Measurements from ENCODE around the gene TLE4. TPM values are rescaled to one million over a fixed set of nuclear protein-coding genes. Genes with fewer than 3 reads are reported as not detected.

Gene TLE4
- total RNA-seq, 1 experiment from 2014 or later, result 8.1 TPM

DNA sequence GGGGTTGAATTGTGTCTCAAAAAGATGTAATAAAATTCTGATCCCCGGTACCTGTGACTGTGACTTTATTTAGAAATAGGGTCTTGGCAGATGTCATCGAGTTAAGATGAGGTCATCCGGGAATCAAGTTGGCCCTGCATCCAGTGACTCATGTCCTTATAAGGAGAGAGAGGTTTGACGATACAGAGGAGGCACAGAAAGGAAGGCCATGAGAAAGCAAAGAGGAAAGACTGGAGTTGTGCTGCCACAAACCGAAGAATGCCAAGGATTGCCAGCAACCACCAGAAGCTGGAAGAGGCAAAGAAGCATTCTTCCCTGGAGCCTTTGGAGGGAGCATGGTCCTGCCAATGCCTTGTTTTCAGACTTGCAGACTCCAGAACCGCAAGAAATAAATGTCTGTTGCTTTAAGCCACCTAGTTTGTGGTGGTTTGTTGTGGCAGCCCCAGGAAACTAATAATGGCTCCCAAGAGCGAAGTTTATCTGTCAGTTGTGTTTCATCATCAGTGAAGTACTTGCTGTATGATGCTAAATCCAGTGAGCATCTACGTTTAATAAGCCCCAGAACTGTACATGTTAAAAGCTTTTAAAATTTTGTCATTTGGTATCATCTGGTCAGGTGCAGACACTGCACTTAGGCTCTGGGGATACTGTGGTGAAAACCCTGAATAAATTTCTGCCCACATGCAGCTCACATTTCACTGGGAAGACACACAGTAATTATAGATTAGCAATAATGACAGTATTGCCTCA is 114.8 kb downstream of the TLE4 start:
- no TSS peak for BruUV-seq (replicated peaks)

GRCh38 chr9:79687131-79687447 is 115.3 kb downstream of the TLE4 start:
- H3K4me3 Mint-ChIP-seq (ENCODE audit: unreplicated experiment), result no peak overlapping the region
- H3K4me1 Mint-ChIP-seq (ENCODE audit: low read depth, unreplicated experiment), result no peaks in the 10 kb centered on the region
- H3K4me1 ChIP-seq, result peaks cover 12% of the 10 kb centered on the region
- H3K9me3 Mint-ChIP-seq (ENCODE audit: unreplicated experiment), result no peaks in the 10 kb centered on the region
- no TSS peak for BruUV-seq (replicated peaks)
- no peaks in the 10 kb centered on the region for H3K27me3 ChIP-seq (replicated peaks; ENCODE audit: control insufficient read depth, insufficient read depth, low read length)
- ChIA-PET CTCF (no interaction called here), POLR2A (no interaction called here)
- no peak overlapping the region for H3K27ac Mint-ChIP-seq (ENCODE audit: unreplicated experiment)
- no peak for TF ChIP-seq CTCF (IDR thresholded peaks at IDR 0.05; ENCODE audit: insufficient read depth in 1 of 2, low read depth in 1 of 2, low read length in 1 of 2, severe bottlenecking in 1 of 2, unreplicated experiment in 1 of 2)
- no peak for DNase-seq
- H3K36me3 Mint-ChIP-seq (ENCODE audit: insufficient read depth, unreplicated experiment), result no peaks in the 10 kb centered on the region
- H3K27me3 Mint-ChIP-seq (ENCODE audit: insufficient read depth, unreplicated experiment), result no peaks in the 10 kb centered on the region
- intact Hi-C loops (cut with micrococcal nuclease; ENCODE audit: unreplicated experiment), result no loop called here
- H3K36me3 ChIP-seq (ENCODE audit: control insufficient read depth, insufficient read depth, low read length), result no peaks in the 10 kb centered on the region
- H3K9me3 ChIP-seq, result no peaks in the 10 kb centered on the region
- H3K4me3 ChIP-seq (ENCODE audit: low read depth, low read length), result no peak overlapping the region

More for the DNA sequence above, 114.8 kb downstream of the TLE4 start:
- H3K4me1 Mint-ChIP-seq (ENCODE audit: low read depth, unreplicated experiment), result peaks cover 2% of the 10 kb centered on the region
- H3K9me3 Mint-ChIP-seq (ENCODE audit: unreplicated experiment), result no peaks in the 10 kb centered on the region
- Histone ChIP-seq H3K36me3 (ENCODE audit: control insufficient read depth, insufficient read depth, low read length) (no peaks in the 10 kb centered on the region), H3K4me1 (peaks cover 12% of the 10 kb centered on the region), H3K27me3 (replicated peaks; ENCODE audit: control insufficient read depth, insufficient read depth, low read length) (no peaks in the 10 kb centered on the region), H3K4me3 (ENCODE audit: low read depth, low read length) (no peak overlapping the region), H3K9me3 (no peaks in the 10 kb centered on the region)
- POLR2A ChIA-PET, result no interaction called here
- TF ChIP-seq CTCF (IDR thresholded peaks at IDR 0.05; ENCODE audit: insufficient read depth in 1 of 2, low read depth in 1 of 2, low read length in 1 of 2, severe bottlenecking in 1 of 2, unreplicated experiment in 1 of 2), result no peak
- DNase-seq, result no peak
- no peak overlapping the region for H3K27ac Mint-ChIP-seq (ENCODE audit: unreplicated experiment)
- intact Hi-C loops (cut with micrococcal nuclease; ENCODE audit: unreplicated experiment), result no loop called here
- H3K27me3 Mint-ChIP-seq (ENCODE audit: insufficient read depth, unreplicated experiment), result no peaks in the 10 kb centered on the region
- CTCF ChIA-PET, result no interaction called here
- no peak overlapping the region for H3K4me3 Mint-ChIP-seq (ENCODE audit: unreplicated experiment)
- no peaks in the 10 kb centered on the region for H3K36me3 Mint-ChIP-seq (ENCODE audit: insufficient read depth, unreplicated experiment)

DNA sequence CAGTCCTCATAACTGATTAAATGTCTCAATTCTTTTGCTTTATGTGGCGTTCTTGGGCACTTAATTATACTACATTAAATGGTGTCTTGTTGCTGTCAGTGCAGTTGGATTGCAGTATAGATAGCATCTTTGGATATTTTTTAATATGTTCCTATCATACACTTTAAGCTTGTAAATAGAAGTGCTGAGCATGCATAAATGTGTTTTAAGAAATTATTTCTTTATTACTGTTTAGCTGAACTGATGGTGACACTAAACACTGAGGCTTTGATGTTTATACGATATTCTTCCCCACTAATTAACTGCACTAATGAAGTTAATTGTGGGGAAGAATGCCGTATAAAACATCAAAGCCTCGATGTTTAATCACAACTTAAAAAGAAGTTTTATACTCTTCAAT is 116.6 kb downstream of the TLE4 start:
- H3K9me3 ChIP-seq, result no peaks in the 10 kb centered on the region
- Mint-ChIP-seq H3K9me3 (ENCODE audit: unreplicated experiment) (no peaks in the 10 kb centered on the region), H3K4me3 (ENCODE audit: unreplicated experiment) (no peak overlapping the region), H3K4me1 (ENCODE audit: low read depth, unreplicated experiment) (no peaks in the 10 kb centered on the region), H3K36me3 (ENCODE audit: insufficient read depth, unreplicated experiment) (no peaks in the 10 kb centered on the region), H3K27ac (ENCODE audit: unreplicated experiment) (no peak overlapping the region), H3K27me3 (ENCODE audit: insufficient read depth, unreplicated experiment) (no peaks in the 10 kb centered on the region)
- H3K4me1 ChIP-seq, result peaks cover 2% of the 10 kb centered on the region
- TF ChIP-seq CTCF (IDR thresholded peaks at IDR 0.05; ENCODE audit: insufficient read depth in 1 of 2, low read depth in 1 of 2, low read length in 1 of 2, severe bottlenecking in 1 of 2, unreplicated experiment in 1 of 2), result no peak
- ChIA-PET POLR2A (no interaction called here), CTCF (no interaction called here)
- H3K36me3 ChIP-seq (ENCODE audit: control insufficient read depth, insufficient read depth, low read length), result no peaks in the 10 kb centered on the region
- no peak overlapping the region for H3K4me3 ChIP-seq (ENCODE audit: low read depth, low read length)
- no peaks in the 10 kb centered on the region for H3K27me3 ChIP-seq (replicated peaks; ENCODE audit: control insufficient read depth, insufficient read depth, low read length)
- intact Hi-C loops (cut with micrococcal nuclease; ENCODE audit: unreplicated experiment), result no loop called here
- BruUV-seq (replicated peaks), result no TSS peak
- DNase-seq, result no peak
